ENCODE results near the gene RAB26.

Gene RAB26

GRCh38 chr16:2177561-2177960 lies 29.1 kb downstream of the RAB26 start:
- Histone ChIP-seq H3K9me3 (ENCODE audit: low read depth, low read length) (no peaks in the 10 kb centered on the region), H3K4me3 (no peak overlapping the region), H3K27ac (no peak overlapping the region), H3K36me3 (ENCODE audit: insufficient read depth, low read length) (peaks cover 13% of the 10 kb centered on the region; the same call in 1 of the 2 replicates), H3K9ac (ENCODE audit: insufficient read length) (no peak overlapping the region)
- TF ChIP-seq EZH2 (IDR thresholded peaks at IDR 0.05) (no peak), FOXP2 (optimal IDR thresholded peaks at IDR 0.05; ENCODE audit: control extremely low read depth, extremely low read length, insufficient read depth) (no peak), POLR2AphosphoS5 (IDR thresholded peaks at IDR 0.05; ENCODE audit: borderline replicate concordance, low read depth, low read length) (no peak)
- no peak for DNase-seq (ENCODE audit: low read depth, low spot score)

DNA sequence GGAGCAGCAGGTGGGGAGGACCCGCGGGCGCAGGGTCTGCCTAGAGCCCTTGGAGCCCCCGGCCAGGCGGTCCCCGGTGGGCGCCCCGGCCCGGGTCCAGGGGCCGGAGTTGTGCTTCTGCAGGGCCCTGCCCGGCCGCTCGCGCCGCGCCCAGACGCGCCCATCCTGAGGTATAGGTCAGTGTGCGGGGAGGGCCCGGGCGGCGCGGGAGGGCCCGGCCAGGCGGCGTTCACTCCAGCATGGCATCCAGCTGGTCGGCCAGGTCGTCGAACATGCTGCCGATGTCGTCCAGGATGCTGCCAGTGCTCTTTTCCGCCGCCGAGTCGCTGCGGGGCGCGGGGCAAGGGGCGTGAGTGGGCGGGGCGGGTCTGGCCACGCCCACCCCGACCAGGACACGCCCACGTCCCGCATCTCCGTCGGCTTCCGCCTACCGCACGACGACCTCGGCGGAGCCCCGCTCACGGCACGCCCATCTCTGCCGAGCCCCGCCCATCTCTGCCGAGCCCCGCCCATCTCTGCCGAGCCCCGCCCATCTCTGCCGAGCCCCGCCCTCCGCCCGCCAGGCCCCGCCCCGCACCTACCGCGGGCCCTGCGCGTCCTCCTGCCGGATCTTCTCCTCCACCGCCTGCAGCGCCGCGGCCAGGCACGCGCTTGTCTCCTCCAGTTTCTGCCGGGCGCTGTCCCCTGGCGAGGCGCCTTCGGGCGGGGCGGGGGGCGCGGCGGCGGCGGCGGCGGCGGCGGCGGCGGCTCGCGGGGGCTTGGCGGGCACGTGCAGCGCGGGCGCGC lies 30.1 kb downstream of the RAB26 start:
- Histone ChIP-seq H3K9me3 (ENCODE audit: low read depth, low read length) (no peaks in the 10 kb centered on the region), H3K4me3 (no peak overlapping the region), H3K9ac (ENCODE audit: insufficient read length) (no peak overlapping the region), H3K36me3 (ENCODE audit: insufficient read depth, low read length) (peaks cover 13% of the 10 kb centered on the region; the same call in 1 of the 2 replicates), H3K27ac (no peak overlapping the region)
- TF ChIP-seq FOXP2 (optimal IDR thresholded peaks at IDR 0.05; ENCODE audit: control extremely low read depth, extremely low read length, insufficient read depth) (no peak), POLR2AphosphoS5 (IDR thresholded peaks at IDR 0.05; ENCODE audit: borderline replicate concordance, low read depth, low read length) (no peak), EZH2 (IDR thresholded peaks at IDR 0.05) (no peak)
- DNase-seq (ENCODE audit: low read depth, low spot score), result no peak

DNA sequence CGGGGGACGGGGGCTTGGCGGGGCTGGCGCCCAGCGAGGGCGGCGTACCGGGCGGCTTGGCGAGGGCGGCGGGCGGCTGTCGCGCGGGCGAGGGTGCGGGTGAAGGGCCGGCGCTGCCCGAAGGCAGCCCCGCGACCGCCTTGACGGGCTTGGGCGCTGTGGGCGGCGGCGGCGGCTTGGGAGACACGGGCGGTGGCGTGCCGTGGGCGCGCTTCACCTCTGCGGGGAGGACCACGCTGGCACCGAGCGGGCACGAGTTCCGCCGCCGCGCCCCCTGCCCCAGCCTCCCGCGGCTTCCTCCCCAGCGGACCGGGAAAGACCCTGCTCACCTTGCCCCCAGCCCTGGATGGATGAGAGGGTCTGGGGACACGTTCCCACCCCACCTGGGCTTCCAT lies 30.7 kb downstream of the RAB26 start:
- no peak overlapping the region for H3K27ac ChIP-seq
- TF ChIP-seq EZH2 (IDR thresholded peaks at IDR 0.05) (no peak), FOXP2 (optimal IDR thresholded peaks at IDR 0.05; ENCODE audit: control extremely low read depth, extremely low read length, insufficient read depth) (no peak), POLR2AphosphoS5 (IDR thresholded peaks at IDR 0.05; ENCODE audit: borderline replicate concordance, low read depth, low read length) (no peak)

GRCh38 chr16:2179576-2179975 lies 31.2 kb downstream of the RAB26 start:
- H3K27ac ChIP-seq, result no peak overlapping the region
- H3K36me3 ChIP-seq (ENCODE audit: insufficient read depth, low read length), result peaks cover 9% of the 10 kb centered on the region; the same call in 1 of the 2 replicates
- TF ChIP-seq POLR2AphosphoS5 (IDR thresholded peaks at IDR 0.05; ENCODE audit: borderline replicate concordance, low read depth, low read length), result no peak
- TF ChIP-seq EZH2 (IDR thresholded peaks at IDR 0.05), result no peak
- H3K9ac ChIP-seq (ENCODE audit: insufficient read length), result no peak overlapping the region
- no peak overlapping the region for H3K4me3 ChIP-seq
- DNase-seq (ENCODE audit: low read depth, low spot score), result no peak
- no peaks in the 10 kb centered on the region for H3K9me3 ChIP-seq (ENCODE audit: low read depth, low read length)

More for the DNA sequence above, 30.7 kb downstream of the RAB26 start:
- DNase-seq (ENCODE audit: low read depth, low spot score), result no peak
- H3K9me3 ChIP-seq (ENCODE audit: low read depth, low read length), result no peaks in the 10 kb centered on the region
- H3K4me3 ChIP-seq, result no peak overlapping the region
- peaks cover 13% of the 10 kb centered on the region; the same call in 1 of the 2 replicates for H3K36me3 ChIP-seq (ENCODE audit: insufficient read depth, low read length)
- H3K9ac ChIP-seq (ENCODE audit: insufficient read length), result no peak overlapping the region

DNA sequence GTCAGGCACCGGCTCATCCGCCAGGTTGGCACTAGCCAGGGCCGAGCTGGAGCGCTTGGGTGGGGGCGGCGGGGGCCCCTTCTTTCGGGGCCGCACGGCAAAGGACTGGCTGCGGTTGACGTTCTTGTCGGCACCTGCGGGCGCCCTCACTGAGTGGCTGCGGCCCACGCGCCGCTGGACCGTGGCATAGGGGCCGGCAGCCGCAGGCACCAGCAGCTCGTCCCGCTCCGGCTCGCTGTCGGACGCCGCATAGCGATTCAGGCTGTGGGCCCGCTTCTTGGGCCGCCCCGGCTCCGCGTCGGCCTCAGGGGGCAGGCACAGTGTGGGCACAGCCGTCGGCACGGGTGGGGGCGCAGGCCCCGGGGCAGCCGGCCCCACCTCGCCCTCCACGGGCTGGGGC lies 32.0 kb downstream of the RAB26 start:
- no peak for DNase-seq (ENCODE audit: low read depth, low spot score)
- H3K27ac ChIP-seq, result no peak overlapping the region
- no peaks in the 10 kb centered on the region for H3K9me3 ChIP-seq (ENCODE audit: low read depth, low read length)
- H3K4me3 ChIP-seq, result no peak overlapping the region
- TF ChIP-seq EZH2 (IDR thresholded peaks at IDR 0.05) (no peak), FOXP2 (optimal IDR thresholded peaks at IDR 0.05; ENCODE audit: control extremely low read depth, extremely low read length, insufficient read depth) (no peak), POLR2AphosphoS5 (IDR thresholded peaks at IDR 0.05; ENCODE audit: borderline replicate concordance, low read depth, low read length) (no peak)
- H3K36me3 ChIP-seq (ENCODE audit: insufficient read depth, low read length), result peaks cover 7% of the 10 kb centered on the region; the same call in 1 of the 2 replicates
- no peak overlapping the region for H3K9ac ChIP-seq (ENCODE audit: insufficient read length)

DNA sequence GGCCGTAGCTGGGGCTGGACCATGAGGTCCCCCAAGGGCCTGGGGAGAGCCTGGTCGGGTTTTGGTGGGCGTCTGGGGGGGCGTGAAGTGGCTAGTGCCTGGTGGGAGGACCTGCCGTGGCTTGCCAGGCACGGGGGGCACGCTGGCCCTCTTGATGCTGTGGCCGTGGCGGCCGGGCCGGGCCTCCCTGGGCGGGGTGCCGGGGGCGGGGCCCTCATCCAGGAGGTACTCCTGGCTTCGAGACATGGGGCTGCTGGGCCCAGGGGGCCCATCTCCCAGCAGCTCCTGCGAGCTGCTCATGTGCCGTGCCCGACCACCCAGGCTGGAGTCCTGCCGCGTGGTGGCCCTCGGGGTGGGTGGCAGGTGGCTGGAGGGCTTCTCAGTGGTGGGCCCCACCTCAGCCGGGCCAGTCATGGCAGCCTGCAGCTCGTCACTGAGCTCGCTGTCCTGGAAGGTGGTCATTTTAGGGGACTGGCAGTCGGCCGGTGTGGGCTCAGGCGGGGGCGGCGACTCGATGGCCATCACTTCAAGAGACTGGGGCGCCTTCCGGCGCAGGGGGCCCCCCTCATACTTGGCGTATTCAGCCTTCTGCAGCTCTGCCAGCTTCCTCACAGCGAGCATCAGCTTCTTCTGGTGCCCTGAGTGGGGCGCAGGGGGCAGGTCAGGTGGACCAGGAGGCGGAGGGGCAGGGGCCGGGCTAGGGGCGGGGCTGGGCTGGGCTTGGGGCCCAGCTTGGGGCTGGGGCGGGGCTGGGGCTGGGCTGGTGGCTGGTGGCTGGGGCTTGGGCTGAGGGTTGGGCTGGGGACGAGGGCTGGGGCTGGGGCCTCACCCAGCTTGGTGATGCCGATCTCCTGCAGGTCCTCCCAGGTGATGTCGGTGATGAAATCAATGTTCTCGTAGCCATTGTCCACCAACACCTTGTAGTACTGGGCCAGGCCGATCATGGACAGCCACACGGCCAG lies 32.8 kb downstream of the RAB26 start:
- Histone ChIP-seq H3K27ac (no peak overlapping the region), H3K9ac (ENCODE audit: insufficient read length) (no peak overlapping the region), H3K4me3 (no peak overlapping the region), H3K9me3 (ENCODE audit: low read depth, low read length) (no peaks in the 10 kb centered on the region), H3K36me3 (ENCODE audit: insufficient read depth, low read length) (no peaks in the 10 kb centered on the region; the same call in 1 of the 2 replicates)
- TF ChIP-seq POLR2AphosphoS5 (IDR thresholded peaks at IDR 0.05; ENCODE audit: borderline replicate concordance, low read depth, low read length), result no peak
- no peak for TF ChIP-seq FOXP2 (optimal IDR thresholded peaks at IDR 0.05; ENCODE audit: control extremely low read depth, extremely low read length, insufficient read depth)
- no peak for DNase-seq (ENCODE audit: low read depth, low spot score)

GRCh38 chr16:2181952-2182351 lies 33.5 kb downstream of the RAB26 start:
- TF ChIP-seq FOXP2 (optimal IDR thresholded peaks at IDR 0.05; ENCODE audit: control extremely low read depth, extremely low read length, insufficient read depth) (no peak), EZH2 (IDR thresholded peaks at IDR 0.05) (no peak), POLR2AphosphoS5 (IDR thresholded peaks at IDR 0.05; ENCODE audit: borderline replicate concordance, low read depth, low read length) (no peak)
- no peaks in the 10 kb centered on the region for H3K36me3 ChIP-seq (ENCODE audit: insufficient read depth, low read length)
- no peak for DNase-seq (ENCODE audit: low read depth, low spot score)
- no peak overlapping the region for H3K4me3 ChIP-seq
- H3K9ac ChIP-seq (ENCODE audit: insufficient read length), result no peak overlapping the region
- H3K9me3 ChIP-seq (ENCODE audit: low read depth, low read length), result no peaks in the 10 kb centered on the region
- H3K27ac ChIP-seq, result no peak overlapping the region

DNA sequence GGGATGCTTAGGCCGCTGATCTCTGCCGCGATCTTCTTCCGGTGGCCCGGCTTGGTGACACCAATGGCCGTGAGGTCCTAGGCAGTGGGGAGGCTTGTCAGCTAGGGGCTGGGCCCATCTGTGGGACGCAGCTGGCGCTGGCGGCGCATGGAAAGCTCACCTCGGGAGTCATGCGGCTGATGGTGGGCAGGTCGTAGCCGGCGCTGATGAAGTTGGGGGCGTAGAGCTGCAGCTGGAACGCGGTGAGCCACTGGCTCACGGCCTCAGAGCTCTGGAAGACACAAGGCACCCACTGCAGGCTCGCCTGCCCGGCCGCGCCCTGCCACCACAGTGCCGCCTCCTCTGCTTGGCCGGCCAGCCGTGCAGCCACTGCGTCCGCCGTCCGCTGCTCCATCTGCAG lies 35.2 kb downstream of the RAB26 start:
- Histone ChIP-seq H3K9me3 (ENCODE audit: low read depth, low read length) (no peaks in the 10 kb centered on the region), H3K27ac (no peak overlapping the region), H3K9ac (ENCODE audit: insufficient read length) (no peak overlapping the region), H3K36me3 (ENCODE audit: insufficient read depth, low read length) (no peaks in the 10 kb centered on the region), H3K4me3 (no peak overlapping the region)
- DNase-seq (ENCODE audit: low read depth, low spot score), result no peak
- TF ChIP-seq EZH2 (IDR thresholded peaks at IDR 0.05) (no peak), POLR2AphosphoS5 (IDR thresholded peaks at IDR 0.05; ENCODE audit: borderline replicate concordance, low read depth, low read length) (no peak)
